COLO829 (cell line): Measurements from ENCODE around the gene NHERF2.

Experiments
- DNase-seq: peaks from one replicate; pipeline ENCODE4 v3.0.0; 2012; ENCODE audit warnings: low spot score

The NHERF2 gene

DNA sequence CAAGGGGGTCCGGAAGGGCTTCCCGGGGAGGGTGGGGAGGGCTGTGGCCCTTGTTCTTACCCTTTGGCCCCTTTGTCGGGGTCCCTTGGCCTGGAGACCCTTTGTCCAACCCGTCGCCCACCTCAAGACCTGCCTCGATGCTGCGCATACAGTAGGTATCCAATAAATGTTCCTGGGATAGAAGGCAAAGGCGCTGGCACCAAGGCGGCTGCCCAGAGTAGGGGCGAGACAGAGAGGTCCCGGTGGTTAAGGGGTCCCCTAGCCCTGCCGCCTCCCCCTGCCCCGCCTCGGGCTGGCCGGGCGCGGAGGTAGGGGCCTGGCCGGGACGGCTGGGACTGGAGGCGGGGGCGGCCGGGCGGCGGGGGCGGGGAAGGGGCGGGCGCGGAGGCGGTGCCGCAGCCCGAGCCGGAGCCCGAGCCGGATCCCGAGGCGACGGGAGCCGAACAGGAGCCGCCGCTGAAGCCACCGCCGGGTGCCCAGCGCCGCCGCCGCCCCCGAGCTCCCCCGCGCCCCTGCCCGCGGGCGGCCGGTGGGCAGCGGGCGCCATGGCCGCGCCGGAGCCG, at the start of gene NHERF2:
Gene NHERF2 (plus strand): TSS at position 442 of the 563 bp plus-strand sequence. CDS start 104 bp downstream, at position 546.
- no peak for DNase-seq

DNA sequence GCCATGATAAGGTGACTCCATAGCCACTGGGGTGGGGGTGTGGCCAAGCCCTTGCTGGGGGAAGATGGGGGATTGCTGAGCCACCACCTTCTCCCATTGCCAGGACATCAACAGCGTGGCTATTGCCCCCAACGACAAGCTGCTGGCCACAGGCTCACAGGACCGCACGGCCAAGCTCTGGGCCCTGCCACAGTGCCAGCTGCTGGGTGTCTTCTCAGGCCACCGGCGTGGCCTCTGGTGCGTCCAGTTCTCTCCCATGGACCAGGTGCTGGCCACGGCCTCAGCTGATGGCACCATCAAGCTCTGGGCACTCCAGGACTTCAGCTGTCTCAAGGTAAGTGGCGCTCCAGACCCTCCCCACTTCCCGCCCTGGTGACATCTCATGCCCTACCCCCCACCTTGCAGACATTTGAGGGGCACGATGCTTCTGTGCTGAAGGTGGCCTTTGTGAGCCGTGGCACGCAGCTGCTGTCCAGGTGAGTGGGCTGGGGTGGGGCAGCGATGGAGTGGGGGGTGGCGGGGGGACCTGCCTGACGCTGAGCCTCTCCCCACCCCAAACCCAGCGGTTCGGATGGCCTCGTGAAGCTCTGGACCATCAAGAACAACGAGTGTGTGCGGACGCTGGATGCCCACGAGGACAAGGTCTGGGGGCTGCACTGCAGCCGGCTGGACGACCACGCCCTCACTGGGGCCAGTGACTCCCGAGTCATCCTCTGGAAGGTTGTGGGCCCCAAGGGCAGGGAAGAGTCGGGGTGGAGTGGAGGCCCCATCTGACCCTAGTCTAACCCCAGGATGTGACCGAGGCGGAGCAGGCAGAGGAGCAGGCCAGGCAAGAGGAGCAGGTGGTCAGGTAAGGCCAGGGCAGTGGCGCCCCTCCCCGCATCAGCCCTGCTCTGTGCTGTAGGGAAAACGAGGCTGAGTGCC, 49.5 kb upstream of the NHERF2 start:
- DNase-seq = no peak

DNA sequence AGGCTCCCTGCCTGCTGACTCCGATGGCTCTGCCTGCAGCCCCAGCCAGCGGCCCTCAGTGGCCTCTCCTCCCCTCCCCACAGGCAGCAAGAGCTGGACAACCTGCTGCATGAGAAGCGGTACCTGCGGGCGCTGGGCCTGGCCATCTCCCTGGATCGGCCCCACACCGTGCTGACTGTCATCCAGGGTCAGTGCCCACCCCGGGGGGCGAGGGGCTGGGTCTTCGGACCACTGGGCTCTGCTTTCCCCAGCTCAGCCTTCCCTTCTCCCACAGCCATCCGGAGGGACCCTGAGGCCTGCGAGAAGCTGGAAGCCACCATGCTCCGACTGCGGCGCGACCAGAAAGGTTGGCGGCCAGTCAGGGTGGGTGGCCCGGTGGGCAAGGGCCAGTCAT, 48.8 kb upstream of the NHERF2 start:
- no peak for DNase-seq

DNA sequence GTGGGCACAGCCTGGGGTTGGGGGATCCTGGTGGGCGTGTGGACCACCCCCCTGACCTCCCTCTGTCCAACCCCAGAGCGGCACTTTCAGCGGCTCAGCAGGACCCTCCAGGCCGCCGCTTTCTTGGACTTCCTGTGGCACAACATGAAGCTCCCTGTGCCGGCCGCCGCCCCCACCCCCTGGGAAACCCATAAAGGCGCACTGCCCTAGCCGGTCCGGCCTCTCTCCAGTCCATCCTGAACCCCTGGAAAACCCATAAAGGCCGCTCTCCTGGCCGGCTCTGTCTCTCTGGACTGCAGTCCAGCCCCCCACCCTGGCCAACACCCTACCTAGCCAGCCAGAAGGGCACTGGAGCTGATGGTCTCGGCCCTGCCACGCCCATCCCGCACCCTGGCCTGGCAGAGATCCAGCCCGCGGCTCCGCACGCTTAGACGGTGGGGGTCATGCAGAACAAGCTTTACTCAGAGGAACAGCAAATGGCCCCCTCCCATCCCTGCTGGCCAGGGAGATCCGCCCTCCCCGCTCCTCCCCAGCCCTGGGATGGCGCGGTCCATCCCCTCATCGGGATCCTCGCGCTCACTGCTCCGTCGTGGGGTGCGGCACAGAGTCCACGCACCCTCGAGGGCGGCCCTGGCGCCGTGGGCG, 48.1 kb upstream of the NHERF2 start:
- no peak for DNase-seq

DNA sequence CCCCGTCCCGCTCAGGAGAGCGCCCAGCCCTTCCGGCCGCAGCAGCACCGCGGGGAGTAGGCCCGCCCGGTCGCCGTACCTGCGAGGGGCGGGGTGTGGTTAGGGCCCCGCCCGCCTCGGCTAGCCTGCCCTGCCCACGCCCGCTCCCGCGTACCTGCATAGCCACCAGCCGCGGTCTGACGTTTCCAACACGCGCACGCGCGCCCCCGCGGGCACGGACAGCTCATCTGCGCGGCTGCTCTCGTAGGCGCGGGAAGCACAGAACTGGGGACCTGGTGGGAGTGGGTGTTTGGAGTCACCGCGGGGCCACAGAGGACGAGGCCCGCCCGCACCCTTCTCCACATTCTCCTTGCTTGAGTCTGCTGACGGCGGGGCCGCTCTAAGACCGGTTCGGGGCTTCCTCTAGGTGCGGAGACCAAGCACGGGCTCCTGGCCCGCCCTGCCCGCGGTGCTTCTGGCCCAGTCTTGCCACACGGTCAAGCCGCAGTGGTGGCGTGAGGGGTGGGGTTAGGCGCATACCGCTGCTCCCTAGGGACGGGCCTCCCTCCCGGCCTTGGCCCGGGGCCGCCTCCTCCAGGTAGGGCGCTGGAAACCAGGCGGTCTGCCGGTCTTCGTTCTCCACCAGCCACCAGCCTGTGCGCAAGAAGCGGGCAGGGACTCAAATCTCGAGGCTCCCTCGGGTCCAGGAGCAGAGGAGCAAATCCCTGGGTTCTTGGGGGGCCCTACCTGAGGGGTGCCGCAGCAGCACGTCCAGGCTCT, 47.3 kb upstream of the NHERF2 start:
- no peak for DNase-seq

DNA sequence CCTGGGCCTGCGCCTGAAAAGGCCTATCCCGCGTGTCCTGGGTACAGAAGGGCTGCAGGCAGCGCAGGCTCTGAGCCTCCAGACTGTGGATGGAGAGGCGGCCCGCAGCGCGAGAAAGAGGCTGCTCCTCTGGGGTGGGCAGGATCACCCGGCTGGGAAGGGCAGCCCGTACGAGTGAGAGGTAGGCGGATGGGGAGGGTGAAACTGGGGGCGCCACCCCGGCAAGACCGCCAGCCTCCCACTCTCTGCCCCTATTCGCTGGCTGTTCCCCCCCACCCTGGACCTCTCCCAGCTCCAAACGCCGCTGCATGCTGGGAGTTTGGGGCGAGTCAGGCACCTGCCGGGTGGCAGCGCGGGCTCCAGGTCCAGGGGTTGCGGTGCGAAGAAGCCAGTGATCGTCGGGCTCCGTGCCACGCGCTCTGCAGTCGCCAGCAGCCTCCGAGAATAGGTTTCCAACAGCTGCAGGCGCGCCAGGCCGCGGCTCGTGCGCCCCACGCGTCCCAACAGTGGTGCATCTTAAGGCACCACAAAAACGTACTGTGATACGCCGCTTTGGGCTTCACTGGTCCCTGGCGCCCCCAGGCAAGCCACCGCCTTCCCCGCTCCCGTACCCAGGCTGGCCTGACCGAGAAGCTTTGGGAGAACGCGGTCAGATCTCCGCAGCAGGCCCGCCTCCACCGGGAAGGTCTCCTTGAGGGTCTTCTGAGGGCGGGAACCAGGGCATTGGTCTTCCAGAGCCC, 46.5 kb upstream of the NHERF2 start:
- DNase-seq = no peak

DNA sequence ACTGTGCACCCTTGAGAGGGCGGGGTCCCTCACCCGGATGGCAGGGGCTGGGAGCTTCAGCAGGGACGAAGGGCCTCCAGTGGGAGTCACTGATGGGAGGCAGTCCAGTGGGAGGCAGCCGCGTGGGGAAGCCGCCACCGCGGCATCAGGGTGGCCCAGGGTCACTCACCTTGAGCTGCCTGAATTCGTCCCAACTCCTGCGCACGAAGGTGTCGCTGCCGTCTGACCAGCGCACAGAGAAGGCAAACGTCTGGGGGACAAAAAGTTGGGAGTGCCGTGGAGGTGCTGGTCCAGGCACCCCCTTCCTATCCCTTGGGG, 46.0 kb upstream of the NHERF2 start:
- DNase-seq = no peak

DNA sequence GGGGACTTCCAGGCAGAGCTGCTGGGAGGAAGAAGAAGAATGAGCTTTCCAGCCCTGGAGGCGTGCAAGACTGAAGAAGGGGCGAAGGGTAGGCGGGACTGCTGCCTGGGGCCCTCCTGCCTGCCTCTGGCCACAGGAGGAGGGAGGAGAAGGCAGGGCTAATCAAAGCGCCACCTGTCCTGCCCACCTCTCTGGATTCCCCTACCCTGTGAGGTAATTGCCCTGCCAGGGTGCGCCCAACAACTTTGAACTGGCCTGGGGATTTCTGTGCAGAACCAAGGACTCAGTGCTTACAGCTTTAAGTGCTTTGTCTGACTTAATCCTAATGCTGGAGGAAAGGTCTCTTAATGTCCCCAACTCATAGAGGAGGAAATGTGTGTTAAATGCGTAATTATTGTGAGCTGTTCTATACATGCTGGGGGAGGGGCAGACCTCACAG, 45.3 kb upstream of the NHERF2 start, which contains the start of gene NOXO1:
Gene NOXO1 (minus strand): TSS at position 72 of the 439 bp plus-strand sequence. CDS start 290 bp downstream, outside the sequence.
- DNase-seq = no peak

DNA sequence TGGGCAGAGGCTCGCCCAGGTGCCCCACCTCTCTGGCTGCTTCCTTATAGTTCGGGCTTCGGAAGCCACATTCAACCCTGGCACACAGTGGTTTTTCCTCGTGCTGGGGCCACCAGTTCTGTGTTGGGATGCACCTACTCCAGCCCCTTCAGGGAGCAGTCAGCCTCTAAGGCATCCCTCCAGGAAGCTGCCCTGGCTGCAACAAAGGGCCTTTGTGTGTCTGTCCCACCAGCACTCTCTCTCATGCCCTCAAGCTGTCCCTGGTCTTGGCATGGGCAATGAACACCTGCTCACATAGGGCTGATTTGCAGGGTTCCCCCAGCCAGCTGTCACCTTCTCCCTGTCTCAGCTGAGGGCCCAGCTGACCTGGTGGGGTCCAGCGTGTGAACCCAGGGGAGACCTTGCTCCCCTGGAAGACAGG, 44.7 kb upstream of the NHERF2 start:
- peak; percentile 69 for DNase-seq

DNA sequence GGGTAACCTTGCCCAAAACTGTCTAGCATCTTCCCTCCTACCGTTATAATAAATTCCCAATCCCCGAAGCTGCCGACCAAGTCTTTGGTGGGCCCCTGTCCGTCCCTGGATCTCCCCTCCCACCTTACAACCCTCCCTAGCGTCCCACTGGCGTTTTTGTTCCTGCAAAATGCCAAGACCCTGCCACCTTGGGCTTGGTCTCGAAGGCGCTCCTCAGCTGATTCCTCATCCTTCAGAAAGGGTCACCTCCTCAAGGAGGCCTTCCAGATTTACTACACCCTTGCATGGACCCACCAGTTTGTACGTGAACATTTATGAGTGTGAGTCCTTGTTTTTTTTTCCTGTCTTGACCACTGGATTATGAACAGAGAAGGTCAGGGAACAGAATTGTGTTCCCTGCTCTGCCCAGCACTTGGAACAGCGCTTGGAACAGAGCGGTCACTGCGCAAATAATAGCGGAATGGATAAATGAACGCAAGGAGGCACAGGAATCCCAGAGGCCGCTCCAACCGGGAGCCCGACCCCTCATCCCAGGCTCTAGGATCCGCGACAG, 43.6 kb upstream of the NHERF2 start:
- no peak for DNase-seq

DNA sequence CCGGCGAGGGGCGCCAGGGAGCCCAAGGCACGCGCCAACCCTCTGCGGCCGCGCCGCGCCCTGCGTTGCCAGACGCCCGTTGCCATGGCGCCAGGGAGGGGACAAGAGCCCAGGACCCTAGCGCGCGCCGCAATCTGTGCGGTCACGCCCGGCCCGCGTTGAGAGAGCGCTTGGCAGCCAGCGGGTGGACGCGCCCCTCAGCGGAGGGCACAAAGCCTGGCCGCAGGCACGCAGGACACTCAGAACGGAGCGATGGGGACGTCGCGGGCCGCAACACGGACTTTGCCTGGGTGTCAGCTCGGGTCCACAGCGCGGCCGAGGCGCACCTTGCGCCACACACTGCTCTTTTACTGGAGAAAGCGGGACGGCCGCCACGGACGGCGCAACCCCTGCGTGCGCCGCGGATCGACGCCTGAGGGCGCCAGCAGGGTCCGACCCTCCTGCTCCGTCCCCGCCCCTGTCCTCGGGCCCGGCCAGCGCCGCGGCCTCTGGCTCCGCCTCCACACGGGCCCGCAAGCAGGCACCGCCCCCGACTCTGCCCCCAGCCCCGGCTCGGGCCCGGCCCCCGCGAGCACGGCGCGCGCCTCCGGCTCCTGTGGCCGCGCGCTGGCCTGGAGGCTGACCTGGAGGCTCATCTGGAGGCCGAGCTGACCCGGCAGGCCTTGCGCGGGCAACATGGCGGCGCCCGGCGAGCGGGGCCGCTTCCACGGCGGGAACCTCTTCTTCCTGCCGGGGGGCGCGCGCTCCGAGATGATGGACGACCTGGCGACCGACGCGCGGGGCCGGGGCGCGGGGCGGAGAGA, 43.0 kb upstream of the NHERF2 start, which contains the start of gene GFER:
Gene GFER (plus strand): TSS at position 650 of the 803 bp plus-strand sequence. CDS start 26 bp downstream, at position 676.
- peak; percentile 96 for DNase-seq

DNA sequence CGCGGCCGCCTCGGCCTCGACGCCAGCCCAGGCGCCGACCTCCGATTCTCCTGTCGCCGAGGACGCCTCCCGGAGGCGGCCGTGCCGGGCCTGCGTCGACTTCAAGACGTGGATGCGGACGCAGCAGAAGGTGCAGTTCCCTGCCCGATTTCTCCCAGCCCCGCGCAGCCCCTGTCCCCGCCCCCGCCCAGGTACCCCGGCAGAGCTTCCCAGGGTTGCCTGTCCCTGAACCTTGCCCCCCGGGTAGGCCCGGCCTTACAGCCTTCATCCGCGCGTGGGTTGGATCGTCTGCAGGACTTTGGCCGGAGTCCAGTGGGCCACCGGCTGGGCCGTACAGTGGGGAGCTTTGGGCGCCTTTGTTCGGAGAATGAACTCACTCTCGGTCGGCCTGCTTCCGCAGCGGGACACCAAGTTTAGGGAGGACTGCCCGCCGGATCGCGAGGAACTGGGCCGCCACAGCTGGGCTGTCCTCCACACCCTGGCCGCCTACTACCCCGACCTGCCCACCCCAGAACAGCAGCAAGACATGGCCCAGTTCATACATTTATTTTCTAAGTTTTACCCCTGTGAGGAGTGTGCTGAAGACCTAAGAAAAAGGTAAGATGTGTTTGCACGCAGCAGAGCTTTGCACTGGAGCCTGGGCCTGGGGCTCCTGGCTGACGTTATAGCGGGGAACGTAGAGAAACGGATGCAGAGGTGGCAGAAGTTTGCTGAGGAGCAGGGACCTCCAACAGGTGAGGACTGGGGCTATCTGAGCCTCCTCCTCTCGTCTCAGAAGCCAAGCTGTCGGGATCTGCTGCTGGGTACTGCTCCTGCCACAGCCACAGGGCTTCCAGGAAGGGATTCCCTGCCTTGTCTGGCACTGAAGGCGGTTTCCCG, 42.1 kb upstream of the NHERF2 start:
- no peak for DNase-seq

DNA sequence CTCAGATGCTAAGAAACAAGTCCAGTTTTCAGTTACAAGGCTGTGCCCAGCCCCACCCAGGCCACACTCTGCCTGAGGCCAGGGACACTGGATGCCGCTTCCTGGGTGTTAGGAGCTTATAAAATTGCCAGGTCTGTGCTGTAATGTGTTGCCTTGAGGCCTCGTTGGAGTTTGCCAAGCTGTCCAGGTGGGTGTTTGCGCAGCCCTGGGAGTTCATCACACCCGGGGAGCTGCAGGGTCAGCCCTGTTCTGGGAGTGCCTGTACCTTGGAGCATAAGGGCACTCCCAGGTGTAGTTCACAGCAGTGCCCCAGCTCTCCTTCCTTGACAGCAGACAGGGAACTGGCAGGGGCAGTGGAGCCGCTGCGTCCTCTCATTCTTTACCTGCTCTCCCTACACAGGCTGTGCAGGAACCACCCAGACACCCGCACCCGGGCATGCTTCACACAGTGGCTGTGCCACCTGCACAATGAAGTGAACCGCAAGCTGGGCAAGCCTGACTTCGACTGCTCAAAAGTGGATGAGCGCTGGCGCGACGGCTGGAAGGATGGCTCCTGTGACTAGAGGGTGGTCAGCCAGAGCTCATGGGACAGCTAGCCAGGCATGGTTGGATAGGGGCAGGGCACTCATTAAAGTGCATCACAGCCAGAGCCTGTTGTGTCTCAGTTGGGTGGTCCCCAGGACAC, 41.1 kb upstream of the NHERF2 start:
- no peak for DNase-seq

DNA sequence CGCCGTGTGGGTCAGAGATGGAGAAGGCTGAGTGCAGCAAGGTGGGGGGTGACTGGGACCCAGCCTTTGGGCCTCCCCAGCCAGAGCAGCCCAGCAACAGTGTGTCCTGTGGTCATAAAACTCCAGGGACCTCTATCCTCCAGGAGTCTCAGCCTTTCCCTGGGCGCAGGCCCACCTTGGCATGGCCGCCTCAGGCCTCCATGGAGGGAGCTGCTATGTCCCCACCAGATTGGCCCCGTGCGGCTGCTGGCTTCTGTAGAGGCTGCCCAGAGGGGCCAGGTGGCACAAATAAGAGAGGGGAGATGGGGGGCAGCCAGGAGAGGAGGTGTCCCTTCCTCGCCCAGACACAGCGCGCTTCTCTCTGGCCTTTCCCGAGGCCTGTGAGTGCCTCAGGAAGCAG, 39.5 kb upstream of the NHERF2 start:
- DNase-seq = no peak

DNA sequence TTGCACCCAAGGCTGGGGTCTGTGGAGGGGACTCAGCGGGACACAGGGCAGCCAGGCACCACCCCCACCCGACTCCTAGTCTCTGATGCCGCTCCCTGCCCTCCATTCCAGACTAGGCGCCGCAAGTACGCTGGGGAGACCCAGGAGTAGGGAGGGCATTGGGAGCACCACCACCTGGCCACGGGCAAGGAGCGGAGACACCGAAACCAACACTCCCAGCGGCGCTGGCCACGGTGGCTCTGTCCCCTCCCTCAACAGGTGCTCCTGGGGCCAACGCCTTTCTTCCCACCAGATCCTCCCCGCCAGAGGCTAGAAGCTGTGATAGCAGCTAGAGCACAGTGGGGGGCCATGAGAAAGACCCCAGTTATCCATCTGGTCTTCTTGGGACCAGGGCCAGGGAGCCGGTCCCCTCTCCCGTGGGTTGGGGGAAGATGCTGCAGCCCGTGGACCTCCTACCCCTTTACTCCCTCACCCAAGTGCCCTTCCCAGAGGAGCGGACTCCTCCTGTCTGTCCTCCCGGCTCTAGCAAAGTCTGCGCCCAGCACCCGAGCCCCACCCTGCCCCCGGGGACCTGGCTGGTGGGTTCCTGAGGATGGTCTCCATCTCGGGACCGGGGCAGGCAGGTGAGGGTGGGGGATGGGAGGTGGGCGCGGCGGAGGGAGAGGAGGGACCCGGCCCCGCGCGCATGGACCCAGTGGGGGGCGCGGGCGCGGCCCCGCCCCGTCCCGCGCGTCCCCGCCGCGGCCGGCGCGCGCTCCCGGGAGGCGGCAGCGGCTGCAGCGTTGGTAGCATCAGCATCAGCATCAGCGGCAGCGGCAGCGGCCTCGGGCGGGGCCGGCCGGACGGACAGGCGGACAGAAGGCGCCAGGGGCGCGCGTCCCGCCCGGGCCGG, 37.2 kb upstream of the NHERF2 start, which contains the start of gene SYNGR3:
Gene SYNGR3 (plus strand): TSS at position 762 of the 892 bp plus-strand sequence. CDS start 133 bp downstream, outside the sequence.
- DNase-seq = no peak

DNA sequence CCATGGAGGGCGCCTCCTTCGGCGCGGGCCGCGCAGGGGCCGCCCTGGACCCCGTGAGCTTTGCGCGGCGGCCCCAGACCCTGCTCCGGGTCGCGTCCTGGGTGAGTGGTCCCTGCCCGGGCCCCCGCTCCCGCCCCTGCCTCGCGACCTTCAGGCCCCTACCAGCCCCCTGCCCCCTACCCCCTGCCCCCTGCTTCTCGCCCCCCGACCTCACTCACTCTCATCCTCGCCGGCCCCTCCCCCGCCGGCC, 36.7 kb upstream of the NHERF2 start:
- DNase-seq = no peak

DNA sequence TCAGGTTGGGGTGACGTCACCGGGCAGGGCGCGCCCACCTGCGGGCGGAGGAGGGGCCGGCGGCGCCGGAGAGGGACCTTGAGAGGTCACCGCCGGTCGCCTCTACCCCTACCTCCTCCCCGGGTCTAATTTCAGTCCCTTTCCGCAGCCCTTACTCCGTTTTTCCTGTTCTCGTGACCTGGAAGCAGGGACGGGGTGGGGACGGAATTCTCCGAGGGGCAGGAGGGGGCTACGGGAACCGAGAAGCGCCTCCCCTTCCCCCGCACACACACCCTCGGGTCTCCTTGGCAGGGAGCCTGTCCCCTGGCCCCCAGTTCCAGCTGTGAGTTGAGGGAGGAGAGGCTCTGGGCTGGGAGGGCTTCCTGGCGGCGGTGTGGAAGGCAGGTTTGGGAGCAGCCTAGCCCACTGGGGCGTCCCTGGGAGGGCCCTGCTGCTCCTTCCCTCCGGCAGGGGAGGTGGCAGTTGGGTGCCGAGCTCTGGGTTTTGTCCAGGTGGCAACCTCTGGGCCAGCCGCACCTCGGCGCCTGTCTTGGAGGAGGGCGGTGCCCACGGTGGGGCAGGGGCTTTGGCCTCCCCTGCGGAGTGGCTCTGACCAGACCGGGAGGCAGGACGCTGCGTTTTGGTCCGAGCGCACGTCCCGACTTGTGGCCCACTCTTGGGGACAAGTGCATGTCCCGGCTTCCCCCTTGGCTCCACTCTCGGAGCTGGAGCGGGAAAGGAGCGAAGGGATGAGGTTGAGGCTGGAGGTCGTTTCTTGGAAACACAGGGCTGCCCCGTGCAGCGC, 36.2 kb upstream of the NHERF2 start:
- no peak for DNase-seq
